ENCODE measurements around the gene CDK8. TPM values are rescaled to one million over a fixed set of nuclear protein-coding genes. Genes with fewer than 3 reads are reported as not detected.

CDK8 gene
- total and polyA plus RNA-seq, 9 of the 15 experiments (the other 6 are each of a cell fraction or from before 2014, with no cell fraction given), result 11.3 to 33.7 (median 20.3) TPM

DNA sequence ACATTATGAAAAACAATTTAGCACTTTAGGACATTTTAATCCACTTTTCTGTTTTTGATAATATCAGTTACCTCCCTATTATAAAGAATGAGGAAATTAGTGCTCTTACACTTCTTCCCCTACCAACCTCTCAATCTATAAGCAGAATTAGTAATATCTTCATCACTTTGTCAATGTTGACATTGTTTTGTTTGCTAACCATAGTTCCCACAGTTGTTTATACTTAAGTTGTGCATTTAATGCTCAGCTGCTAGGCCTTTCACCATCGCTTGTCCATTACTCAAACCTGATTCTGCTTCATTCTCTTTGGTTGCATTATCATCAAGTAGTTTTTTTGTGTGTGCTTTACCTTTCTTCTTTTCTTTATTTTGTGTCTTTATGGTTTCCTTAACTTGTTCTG is 132.1 kb downstream of the CDK8 start (continued):
- TF ChIP-seq ILK (tag; IDR thresholded peaks at IDR 0.05; ENCODE audit: borderline replicate concordance, low read depth) (no peak), ZNF76 (CRISPR knock-in tag; IDR thresholded peaks at IDR 0.05; ENCODE audit: borderline replicate concordance) (no peak), DIDO1 (tag; IDR thresholded peaks at IDR 0.05; ENCODE audit: low read depth) (no peak), TGIF2 (CRISPR knock-in tag; IDR thresholded peaks at IDR 0.05) (no peak), IRF2 (CRISPR knock-in tag; IDR thresholded peaks at IDR 0.05) (no peak), CREBBP (IDR thresholded peaks at IDR 0.05; ENCODE audit: low read depth, low read length) (no peak)

DNA sequence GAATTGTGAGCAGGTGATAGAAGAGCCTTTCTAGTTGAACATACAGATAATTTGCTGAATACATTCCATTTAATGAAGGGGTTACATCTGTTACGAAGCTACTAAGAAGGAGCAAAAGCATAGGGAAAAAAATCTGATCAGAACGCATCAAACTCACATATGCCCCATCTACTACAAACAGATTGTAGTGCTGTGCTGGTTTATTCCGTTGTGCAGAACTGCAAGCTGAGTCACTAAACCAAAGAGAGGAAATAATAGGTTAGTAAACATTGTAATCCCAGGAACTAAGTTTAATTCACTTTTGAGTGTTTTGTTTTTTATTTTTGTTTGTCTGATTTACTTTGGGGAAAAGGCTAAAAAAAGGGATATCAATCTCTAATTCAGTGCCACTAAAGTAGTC is 136.3 kb downstream of the CDK8 start:
- Histone ChIP-seq H2AFZ (ENCODE audit: low read depth, low read length) (no peak overlapping the region), H3K4me1 (replicated peaks in 1 of 2; ENCODE audit: control insufficient read depth in 2 of 2, insufficient read depth in 2 of 2, low read length in 2 of 2) (no peaks in the 10 kb centered on the region), H3K36me3 (ENCODE audit: control insufficient read depth, insufficient read depth, low read length) (peaks cover 7% of the 10 kb centered on the region; the same call in 1 of the 3 replicates), H3K9me3 (replicated peaks; ENCODE audit: control insufficient read depth, insufficient read depth, low read depth, low read length) (no peaks in the 10 kb centered on the region), H3K9me1 (ENCODE audit: control insufficient read depth, insufficient read depth, low read length) (no peaks in the 10 kb centered on the region), H3K27me3 (ENCODE audit: control insufficient read depth in 2 of 2, insufficient read depth in 2 of 2, low read length in 2 of 2) (no peaks in the 10 kb centered on the region), H3K4me2 (ENCODE audit: insufficient read depth, low read length) (no peak overlapping the region), H3K79me2 (ENCODE audit: control insufficient read depth, insufficient read depth, low read length) (no peaks in the 10 kb centered on the region), H3K27ac (ENCODE audit: extremely low read depth, low read depth, low read length) (no peak overlapping the region), H3K9ac (ENCODE audit: insufficient read depth in 1 of 2, low read depth in 2 of 2, low read length in 2 of 2) (no peak overlapping the region), H4K20me1 (replicated peaks; ENCODE audit: control insufficient read depth, insufficient read depth, low read length) (no peaks in the 10 kb centered on the region), H3K4me3 (no peak overlapping the region)
- no peak for FAIRE-seq
- WGBS (ENCODE audit: insufficient coverage, low coverage, missing lambda C conversion rate), result 73% methylated on average over 3 of the region's 3 CpGs
- in situ Hi-C loops (cut with MboI) (no loop called here), intact Hi-C loops (cut with micrococcal nuclease) (no loop called here)
- no TSS peak for BruUV-seq (replicated peaks)
- ATAC-seq, result no peak
- DNase-seq (ENCODE audit: extremely low read depth in 1 of 4, low spot score in 3 of 4), result no peak
- CTCF ChIA-PET (ENCODE audit: low intra/inter-chr PET ratio), result no interaction called here
- POLR2A ChIA-PET, result no interaction called here
- no peak for TF ChIP-seq ZNF695 (CRISPR knock-in tag; IDR thresholded peaks at IDR 0.05)
- TF ChIP-seq, protein P1, sequence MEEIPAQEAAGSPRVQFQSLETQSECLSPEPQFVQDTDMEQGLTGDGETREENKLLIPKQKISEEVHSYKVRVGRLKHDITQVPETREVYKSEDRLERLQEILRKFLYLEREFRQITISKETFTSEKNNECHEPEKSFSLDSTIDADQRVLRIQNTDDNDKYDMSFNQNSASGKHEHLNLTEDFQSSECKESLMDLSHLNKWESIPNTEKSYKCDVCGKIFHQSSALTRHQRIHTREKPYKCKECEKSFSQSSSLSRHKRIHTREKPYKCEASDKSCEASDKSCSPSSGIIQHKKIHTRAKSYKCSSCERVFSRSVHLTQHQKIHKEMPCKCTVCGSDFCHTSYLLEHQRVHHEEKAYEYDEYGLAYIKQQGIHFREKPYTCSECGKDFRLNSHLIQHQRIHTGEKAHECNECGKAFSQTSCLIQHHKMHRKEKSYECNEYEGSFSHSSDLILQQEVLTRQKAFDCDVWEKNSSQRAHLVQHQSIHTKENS (CRISPR knock-in tag; IDR thresholded peaks at IDR 0.05), result no peak

Measured in K562 (cell line).